ENCODE results near the gene INPP5K. TPM values are rescaled to one million over a fixed set of nuclear protein-coding genes. Genes with fewer than 3 reads are reported as not detected.

Gene INPP5K
- total RNA-seq, 1 donor: 27.3 TPM

DNA sequence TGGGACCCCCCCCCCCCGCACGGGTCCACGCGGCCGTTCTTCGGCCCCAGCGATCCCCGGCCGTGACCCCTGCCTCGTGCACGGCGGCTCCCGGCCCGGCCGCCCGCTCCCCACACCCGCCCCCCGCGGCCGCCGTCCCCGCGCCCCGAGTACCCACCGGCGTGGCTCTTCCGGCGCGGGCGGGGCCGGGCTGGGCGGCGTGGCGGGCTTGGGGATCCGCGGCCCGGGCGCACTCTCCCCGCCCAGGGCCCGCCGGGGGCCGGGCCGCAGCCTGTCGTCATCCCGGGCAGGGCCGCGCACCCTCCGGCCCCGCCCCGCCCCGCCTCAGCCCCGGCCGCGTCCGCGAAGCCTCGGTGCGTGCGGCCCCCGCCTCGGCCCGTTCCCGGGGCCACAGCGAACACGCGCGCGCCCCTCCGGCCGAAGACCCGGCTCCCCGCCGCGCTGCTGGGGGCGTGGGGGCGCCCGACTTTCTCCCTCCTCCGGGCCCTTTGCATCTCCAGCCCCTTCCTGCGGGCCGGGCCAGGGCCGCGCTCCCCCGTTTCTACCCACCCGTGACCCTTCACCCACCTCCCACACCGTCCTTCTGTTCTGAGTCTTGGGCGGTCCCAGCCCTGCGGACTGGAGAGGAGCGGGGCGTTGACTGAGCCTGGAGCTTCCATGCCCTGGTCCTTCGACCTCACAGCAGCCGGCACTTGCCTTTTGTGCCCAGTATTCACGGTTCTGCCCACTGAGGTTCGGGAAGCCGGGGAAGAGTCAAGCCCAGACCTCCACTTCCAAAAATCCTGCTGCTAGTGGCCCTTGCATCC lies 24.8 kb downstream of the INPP5K start:
- peak; percentile 32 for DNase-seq (ENCODE audit: low read depth)
- H3K4me3 ChIP-seq (ENCODE audit: low read depth, low read length): peak overlapping the region; percentile 77
- no peak for TF ChIP-seq CTCF (IDR thresholded peaks at IDR 0.05; ENCODE audit: insufficient read depth, low read length)

DNA sequence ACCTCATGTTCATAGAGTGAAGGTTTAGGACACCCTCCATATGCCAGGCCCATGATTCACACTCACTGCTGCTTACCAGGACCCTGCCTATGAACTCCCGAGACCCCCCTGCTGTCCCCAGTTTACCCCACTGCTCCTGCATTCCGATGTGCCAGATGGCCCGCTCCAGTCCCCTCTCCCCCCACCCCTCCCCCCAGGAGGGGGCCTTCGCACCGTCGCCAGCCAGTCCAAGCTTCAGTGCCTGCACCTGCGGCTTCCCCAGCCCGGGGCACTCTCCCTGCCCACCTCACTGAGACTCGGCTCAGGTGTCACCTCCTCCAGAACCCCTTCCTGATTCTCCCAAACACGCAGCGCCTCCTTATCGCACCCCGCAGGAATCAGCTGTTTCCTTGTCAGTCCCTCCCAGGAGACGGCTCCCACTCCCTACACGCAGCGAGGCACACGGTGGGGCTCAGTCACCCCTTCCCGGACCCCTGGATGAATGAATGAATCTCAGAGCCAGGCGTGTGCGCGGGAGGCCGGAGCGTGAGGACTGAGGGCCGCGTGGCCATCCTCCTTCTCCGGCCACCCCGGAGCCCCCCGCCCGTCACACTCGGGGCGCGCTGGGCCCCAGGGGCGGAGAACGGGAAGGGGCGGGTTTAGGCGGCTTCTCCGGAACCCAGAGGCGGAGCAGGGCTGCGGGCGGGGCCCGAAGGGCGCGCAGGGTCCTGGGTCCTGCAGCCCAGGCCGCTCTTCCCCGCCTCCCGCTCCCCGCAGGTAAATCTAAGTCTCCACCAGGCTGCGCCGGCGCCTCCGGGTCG lies 25.6 kb downstream of the INPP5K start:
- no peak for TF ChIP-seq CTCF (IDR thresholded peaks at IDR 0.05; ENCODE audit: insufficient read depth, low read length)
- peak; percentile 26 for DNase-seq (ENCODE audit: low read depth)
- H3K4me3 ChIP-seq (ENCODE audit: low read depth, low read length): peak overlapping the region; percentile 77

- peak overlapping the region; percentile 65 for H3K4me3 ChIP-seq (ENCODE audit: low read depth, low read length)
- no peak for DNase-seq (ENCODE audit: low read depth)
- TF ChIP-seq CTCF (IDR thresholded peaks at IDR 0.05; ENCODE audit: insufficient read depth, low read length): no peak
These were observed 27.6 kb downstream of the INPP5K start for GRCh38 chr17:1488826-1489270.

- H3K4me3 ChIP-seq (ENCODE audit: low read depth, low read length): peak overlapping the region; percentile 65
- peak; percentile 82 for DNase-seq (ENCODE audit: low read depth)
- no peak for TF ChIP-seq CTCF (IDR thresholded peaks at IDR 0.05; ENCODE audit: insufficient read depth, low read length)
These were observed 28.2 kb downstream of the INPP5K start for GRCh38 chr17:1487939-1488825.

DNA sequence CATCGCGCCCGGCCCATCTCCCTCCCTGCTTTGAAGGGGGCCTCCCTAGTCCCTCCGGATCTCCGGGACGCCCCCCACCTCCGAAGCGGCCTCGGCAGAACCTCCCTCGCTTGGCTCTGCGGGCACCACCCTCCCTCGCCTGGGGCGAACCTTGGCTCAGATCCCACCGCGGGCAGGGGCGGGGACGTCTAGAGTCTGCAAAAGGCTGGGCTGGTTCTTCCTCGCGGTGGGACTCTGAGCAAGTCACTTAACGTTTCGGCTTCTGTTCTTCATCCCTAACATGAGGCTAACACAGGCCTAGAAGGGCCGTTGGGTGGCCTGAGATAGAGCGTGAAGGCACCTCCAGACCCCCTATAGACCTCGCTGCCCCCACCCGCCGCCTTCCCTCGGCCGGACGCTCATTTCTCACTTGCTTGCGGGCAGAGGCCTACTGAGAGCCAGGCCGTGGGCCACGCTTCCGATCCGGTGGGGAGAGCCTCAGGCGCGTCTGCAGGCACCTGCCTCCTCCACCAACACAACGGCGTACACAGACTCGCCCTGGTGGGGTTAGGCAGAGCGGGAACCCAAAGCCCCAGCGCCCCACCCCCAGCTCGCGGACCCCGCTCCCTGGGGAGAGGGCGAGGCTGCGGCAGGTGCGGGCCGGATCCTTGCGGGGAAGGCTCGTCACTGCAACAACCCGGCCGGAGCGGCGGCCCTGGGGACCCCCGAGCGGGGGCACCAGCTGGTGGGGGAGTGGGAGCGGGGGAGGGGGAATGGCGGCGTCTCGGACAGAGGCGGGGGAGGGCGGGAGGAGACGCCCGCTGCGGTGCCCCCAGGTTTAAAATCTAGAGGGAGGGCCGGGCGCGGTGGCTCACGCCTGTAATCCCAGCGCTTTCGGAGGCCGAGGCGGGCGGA lies 29.4 kb downstream of the INPP5K start:
- DNase-seq (ENCODE audit: low read depth): peak; percentile 47

More for the DNA sequence above, 29.4 kb downstream of the INPP5K start:
- TF ChIP-seq CTCF (IDR thresholded peaks at IDR 0.05; ENCODE audit: insufficient read depth, low read length): no peak
- peak overlapping the region; percentile 56 for H3K4me3 ChIP-seq (ENCODE audit: low read depth, low read length)
